ENCODE results near the gene VEGFB.

DNA sequence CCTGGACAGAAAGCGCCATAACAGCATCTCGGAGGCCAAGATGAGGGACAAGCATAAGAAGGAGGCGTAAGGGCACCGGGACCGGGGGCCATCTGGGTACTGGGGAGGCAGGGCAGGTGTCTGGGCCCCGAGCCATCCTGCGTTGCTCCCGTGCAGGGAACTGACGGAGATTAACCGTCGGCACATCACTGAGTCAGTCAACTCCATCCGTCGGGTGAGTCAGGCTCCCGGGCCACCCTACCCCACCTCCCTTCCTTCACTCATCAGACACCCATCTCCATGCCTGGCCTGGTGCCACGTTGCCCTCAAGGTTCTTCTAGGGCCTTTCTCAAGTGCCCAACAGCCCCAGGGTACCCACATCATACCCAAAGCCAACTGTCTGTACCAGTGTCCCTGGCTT lies 32.0 kb downstream of the VEGFB start:
- TF ChIP-seq, protein P1, sequence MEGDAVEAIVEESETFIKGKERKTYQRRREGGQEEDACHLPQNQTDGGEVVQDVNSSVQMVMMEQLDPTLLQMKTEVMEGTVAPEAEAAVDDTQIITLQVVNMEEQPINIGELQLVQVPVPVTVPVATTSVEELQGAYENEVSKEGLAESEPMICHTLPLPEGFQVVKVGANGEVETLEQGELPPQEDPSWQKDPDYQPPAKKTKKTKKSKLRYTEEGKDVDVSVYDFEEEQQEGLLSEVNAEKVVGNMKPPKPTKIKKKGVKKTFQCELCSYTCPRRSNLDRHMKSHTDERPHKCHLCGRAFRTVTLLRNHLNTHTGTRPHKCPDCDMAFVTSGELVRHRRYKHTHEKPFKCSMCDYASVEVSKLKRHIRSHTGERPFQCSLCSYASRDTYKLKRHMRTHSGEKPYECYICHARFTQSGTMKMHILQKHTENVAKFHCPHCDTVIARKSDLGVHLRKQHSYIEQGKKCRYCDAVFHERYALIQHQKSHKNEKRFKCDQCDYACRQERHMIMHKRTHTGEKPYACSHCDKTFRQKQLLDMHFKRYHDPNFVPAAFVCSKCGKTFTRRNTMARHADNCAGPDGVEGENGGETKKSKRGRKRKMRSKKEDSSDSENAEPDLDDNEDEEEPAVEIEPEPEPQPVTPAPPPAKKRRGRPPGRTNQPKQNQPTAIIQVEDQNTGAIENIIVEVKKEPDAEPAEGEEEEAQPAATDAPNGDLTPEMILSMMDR (IDR thresholded peaks at IDR 0.05), result no peak
- no peak for TF ChIP-seq POLR2A (IDR thresholded peaks at IDR 0.05)
